ENCODE results near the gene CXCR4.

The CXCR4 gene

DNA sequence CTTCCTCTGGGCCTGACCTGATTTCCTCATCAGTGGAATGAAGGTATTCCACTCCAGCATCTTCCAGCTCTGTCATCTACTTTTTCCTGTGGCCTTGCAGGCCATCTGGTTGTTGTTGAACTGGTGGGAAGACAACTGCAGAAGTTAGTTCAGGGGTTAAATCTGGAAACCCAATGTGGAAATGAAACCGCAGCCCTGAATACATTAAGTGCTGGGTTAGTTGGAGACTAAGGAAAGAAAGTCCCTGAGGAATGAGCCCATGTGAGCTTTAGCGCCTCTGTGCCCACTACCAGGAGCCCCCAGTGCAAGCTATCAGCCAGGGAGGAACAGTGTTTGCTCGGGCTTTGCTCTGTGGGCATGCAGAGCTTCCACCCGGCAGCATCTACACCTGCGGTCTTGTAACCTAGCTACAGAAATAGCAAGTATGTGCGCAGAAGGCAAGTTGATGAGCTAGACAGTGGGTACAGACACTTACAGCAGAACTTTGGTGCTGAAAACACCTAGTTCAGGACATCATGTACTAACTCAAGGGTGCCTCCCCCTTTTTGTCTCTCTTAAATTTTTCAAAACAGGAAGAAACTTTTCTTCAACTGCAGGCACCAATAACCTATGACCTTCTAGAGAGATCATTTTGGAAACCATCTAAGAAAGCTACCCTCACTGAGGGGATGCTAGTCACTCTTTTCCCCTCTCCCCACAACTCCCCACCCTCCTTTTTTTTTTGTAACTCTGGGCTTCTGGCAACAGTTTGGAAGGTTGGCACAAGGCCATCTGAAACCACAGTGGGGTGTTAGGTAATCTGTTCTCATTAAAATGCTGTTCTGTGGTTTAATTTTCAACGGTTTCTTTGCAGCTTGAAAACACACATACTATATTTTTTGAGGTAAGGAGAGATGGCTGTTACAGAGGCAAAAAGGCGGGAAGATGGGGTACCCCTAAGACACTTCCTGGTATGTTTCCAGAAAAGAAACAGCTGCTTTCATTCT lies 18.3 kb upstream of the CXCR4 start:
- TF ChIP-seq GATA2 (IDR thresholded peaks at IDR 0.05; ENCODE audit: low read depth, low read length) (no peak), GATA3 (IDR thresholded peaks at IDR 0.05; ENCODE audit: low read depth, low read length) (no peak)

DNA sequence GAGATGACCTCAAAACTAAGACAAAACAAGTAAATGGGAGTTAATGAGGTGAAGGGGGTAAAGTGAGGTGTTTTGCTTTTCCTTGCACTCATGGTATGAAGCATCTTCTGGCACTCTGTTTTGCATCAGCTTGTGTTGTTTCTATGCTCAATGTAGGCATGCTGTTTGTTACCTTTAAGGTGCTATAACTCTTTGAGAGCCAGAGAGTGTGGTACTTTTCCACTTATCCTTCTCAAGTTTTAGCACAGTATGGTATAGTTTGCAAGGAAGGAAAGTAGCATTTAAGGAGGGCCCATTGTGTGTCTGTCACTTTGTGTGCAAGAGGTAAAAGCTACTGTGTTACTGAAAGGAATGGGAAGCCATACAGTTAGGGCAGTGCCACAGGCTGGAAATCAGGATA lies 17.5 kb upstream of the CXCR4 start:
- no peak for TF ChIP-seq GATA2 (IDR thresholded peaks at IDR 0.05; ENCODE audit: low read depth, low read length)
- no peak for TF ChIP-seq GATA3 (IDR thresholded peaks at IDR 0.05; ENCODE audit: low read depth, low read length)

DNA sequence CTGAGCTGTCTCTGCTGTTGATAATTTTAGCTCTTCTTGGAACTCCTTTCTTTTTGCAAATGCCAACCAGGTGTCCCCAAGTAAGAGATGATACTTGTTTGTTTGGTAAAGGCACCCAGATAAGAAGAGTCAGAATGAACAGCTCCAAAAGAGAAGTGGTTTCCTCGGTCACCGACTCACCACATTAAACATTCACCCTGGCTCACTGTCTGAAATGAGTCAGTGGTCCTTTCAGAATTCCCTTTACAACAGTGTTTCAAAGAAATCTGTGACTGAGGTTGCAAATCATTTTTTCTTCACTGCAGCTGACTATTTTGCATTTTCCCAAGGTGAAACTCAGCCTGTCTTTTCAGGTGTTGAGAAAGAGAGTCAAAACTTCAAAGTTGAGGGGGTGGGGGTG lies 16.2 kb upstream of the CXCR4 start:
- TF ChIP-seq GATA3 (IDR thresholded peaks at IDR 0.05; ENCODE audit: low read depth, low read length), result no peak
- no peak for TF ChIP-seq GATA2 (IDR thresholded peaks at IDR 0.05; ENCODE audit: low read depth, low read length)

DNA sequence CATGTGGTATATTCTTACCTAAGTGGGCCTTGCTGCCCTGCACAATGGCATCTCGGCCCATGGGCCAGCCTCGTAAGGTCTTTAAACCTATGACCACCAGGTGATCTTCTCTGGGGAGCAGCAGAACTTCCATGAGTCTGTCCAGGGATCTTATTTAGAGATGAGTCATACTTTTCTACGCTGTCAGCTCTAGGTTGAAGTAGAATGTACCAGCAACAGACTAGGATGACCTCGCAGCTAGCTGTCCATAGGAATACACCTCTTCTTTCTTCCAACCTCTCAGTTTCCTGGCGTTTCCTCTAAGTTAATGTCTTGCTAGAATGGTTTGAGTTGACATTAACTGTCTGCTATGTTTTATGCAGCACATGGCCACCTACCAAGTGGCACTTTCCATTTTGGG lies 15.6 kb upstream of the CXCR4 start:
- TF ChIP-seq GATA2 (IDR thresholded peaks at IDR 0.05; ENCODE audit: low read depth, low read length), result no peak
- no peak for TF ChIP-seq GATA3 (IDR thresholded peaks at IDR 0.05; ENCODE audit: low read depth, low read length)

DNA sequence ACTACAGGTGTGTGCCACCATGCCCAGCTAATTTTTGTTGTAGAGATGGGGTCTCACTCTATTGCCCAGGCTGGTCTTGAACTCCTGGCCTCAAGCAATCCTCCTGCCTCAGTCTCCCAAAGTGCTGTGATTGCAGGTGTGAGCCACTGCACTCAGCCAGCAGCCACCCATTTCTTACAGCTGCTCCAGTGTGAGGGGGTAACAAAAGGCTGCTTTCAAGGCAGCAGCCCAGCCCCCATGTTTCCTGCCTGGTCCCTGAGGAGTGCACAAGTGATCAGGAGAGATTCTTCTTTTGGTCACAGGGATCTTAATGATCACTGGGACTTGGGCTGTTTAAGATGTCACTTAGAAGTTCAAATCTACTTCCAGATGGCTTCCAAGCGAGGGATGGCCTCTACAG lies 15.2 kb upstream of the CXCR4 start:
- no peak for TF ChIP-seq GATA3 (IDR thresholded peaks at IDR 0.05; ENCODE audit: low read depth, low read length)
- no peak for TF ChIP-seq GATA2 (IDR thresholded peaks at IDR 0.05; ENCODE audit: low read depth, low read length)

DNA sequence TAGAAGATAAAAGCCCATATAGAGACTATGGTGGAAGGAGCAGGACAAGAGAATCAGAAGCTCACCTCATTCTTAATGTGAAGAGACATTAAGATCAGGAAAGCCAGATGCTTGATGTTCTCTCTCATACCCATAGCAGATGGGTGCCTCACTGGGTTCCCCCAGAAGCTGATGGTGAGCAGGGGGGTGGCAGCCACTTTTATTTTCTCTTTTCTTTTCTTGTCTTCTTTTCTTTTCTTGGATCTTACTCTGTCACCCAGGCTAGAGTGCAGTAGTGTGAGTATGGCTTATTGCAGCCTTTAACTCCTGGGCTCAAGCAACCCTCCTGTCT lies 14.8 kb upstream of the CXCR4 start:
- TF ChIP-seq GATA2 (IDR thresholded peaks at IDR 0.05; ENCODE audit: low read depth, low read length) (no peak), GATA3 (IDR thresholded peaks at IDR 0.05; ENCODE audit: low read depth, low read length) (no peak)

DNA sequence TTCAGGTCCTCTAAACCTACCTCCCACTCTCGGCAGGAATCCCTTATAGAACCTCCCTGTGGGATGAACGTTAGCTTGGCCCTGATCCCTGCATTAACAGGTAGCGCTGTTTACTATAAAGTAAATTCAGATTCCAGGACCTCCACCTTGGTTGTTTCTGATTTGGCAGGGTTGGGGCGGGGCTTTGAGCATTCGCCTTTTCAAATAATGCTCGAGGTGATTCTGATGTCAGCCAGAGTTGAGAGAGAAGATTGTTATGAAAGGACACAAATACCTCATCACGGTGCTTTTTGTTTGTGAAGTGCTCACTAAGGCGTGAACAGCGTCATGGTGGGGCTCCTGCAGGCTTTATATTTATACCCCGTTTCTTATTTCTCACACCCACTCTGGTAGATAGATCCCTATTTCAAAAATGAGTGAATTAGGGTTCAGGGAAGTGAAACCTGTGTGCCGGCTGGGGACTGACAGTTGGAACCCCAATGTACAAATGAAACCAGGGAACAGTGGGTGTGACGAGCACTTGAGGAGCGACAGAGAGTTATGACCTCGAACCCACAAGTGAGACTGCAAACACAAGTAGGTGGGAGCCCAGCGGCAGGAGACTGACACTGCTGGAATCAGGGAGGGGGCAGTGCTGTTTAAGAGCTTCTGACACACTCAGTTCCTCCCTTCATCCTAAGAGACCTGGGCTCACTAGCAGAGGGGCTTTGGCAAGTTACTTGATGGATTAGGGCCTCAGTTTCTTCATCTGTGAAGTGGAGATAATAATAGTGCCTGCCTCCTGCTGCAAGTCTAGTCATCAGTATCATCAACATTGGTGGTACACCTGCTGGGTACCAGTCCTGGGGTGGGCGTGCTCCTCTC lies 14.2 kb upstream of the CXCR4 start:
- no peak for TF ChIP-seq GATA2 (IDR thresholded peaks at IDR 0.05; ENCODE audit: low read depth, low read length)
- TF ChIP-seq GATA3 (IDR thresholded peaks at IDR 0.05; ENCODE audit: low read depth, low read length), result no peak

DNA sequence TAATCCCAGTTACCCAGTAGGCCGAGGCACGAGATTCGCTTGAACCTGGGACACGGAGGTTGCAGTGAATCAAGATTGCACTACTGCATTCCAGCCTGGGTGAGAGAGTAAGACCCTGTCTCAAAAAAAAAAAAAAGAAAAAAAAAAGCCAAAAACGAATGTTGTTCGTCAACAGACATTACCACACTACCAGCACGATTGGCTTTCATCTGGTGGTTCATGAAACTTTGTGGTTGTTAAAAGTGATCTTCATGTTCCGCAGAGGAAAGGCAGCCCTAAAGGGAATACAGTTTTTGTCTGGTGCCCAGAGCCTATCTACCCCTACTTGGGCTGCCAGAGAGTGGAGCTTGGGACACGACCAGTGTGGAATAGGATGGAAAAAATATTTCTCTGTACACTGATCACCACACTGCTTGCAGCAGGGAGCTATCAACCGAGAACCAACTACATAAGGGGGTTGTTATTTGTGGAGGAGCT lies 13.6 kb upstream of the CXCR4 start:
- TF ChIP-seq GATA3 (IDR thresholded peaks at IDR 0.05; ENCODE audit: low read depth, low read length), result no peak
- TF ChIP-seq GATA2 (IDR thresholded peaks at IDR 0.05; ENCODE audit: low read depth, low read length), result no peak

DNA sequence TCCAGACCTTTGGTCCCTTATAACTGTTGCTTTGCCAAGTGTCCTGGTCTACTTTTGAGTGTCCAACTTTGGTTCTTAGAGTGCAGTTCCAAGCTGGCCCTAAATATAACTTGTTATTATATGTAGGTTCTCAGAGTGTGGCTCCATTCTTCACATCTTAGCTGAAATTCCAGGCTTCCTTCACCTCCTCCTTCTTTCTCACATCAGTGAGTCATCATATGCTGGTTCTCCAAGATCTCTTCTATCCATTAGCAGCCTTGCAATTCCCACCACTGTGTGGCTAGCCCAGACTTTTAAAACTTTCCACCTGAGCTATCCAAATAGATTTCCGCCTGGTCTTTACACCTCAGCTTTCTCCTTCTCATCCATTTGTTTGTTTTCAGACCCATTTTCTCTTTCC lies 12.6 kb upstream of the CXCR4 start:
- TF ChIP-seq GATA2 (IDR thresholded peaks at IDR 0.05; ENCODE audit: low read depth, low read length) (no peak), GATA3 (IDR thresholded peaks at IDR 0.05; ENCODE audit: low read depth, low read length) (no peak)

DNA sequence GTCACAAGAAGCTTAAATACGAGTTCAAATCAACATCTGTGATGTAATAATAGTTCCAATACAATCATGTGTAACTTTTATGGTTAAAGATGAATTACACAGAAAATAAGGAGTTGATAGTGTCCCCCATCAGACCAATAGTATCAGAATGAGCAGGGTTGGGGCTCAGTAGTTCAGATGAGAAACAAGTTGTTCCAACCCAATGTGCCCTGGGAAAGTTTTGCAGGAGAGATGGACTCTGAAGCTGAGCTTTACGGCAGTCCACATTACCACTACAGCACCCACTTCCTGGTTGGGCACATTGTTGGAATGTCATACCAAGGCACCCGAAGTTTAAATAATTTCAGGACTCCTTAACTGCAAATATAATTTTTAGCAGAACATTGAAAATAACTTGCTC lies 12.1 kb upstream of the CXCR4 start:
- TF ChIP-seq GATA2 (IDR thresholded peaks at IDR 0.05; ENCODE audit: low read depth, low read length) (no peak), GATA3 (IDR thresholded peaks at IDR 0.05; ENCODE audit: low read depth, low read length) (no peak)

DNA sequence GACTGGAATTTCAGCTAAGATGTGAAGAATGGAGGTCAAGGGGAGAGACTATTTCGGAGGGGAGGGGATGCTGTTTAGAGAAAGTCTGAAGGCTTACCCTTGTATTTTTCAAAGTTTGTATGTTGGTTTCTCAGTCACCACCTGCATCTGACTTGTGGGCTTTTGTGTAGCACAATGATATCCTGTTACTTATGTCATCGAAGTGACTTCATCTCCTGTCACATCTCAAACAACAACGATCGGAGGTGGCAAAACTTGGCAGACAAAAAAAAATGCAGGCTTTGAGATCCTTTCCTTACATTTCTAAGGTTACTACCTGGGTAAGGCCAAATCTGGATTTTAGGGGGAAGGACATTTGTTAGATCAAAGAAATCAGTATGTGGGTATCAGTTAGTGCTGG lies 11.7 kb upstream of the CXCR4 start:
- no peak for TF ChIP-seq GATA2 (IDR thresholded peaks at IDR 0.05; ENCODE audit: low read depth, low read length)
- TF ChIP-seq GATA3 (IDR thresholded peaks at IDR 0.05; ENCODE audit: low read depth, low read length), result no peak

DNA sequence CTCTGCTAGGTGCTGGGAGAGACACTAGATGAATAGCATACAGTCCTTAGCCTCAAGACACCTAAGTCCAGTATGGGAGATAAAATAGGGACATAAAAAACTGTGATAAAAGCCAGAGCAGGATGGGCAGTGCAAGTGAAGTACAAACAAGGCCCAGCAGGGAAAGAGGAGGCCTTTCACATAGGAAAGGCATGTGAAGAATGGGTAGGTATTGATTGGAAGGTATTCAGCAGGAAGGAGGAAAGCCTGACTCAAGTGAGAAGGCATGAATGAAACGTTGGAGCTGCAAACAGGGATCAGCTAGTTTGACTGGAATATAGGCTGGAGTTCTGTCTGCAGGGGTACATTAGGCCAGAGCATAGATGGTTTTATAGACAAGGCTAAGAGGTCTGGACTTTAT lies 11.0 kb upstream of the CXCR4 start:
- no peak for TF ChIP-seq GATA2 (IDR thresholded peaks at IDR 0.05; ENCODE audit: low read depth, low read length)
- TF ChIP-seq GATA3 (IDR thresholded peaks at IDR 0.05; ENCODE audit: low read depth, low read length), result no peak

DNA sequence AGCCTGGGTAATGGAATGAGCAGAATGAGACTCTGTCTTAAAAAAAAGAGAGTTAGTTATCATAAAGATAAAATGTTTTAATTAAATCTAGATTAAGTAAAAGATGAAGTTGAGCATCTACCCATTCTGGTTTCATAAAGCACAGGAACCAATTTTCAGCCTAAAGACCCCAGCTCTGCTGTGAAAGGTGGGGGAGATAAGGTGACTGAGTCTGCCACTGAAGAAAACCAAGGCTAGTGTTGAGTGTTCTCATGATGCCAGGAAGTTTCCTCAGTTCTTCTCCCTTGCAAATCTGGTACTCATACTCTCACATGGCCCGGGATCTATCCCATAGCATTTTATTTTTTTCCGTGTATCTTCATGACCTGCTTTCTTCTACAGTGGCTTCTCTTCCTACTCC lies 10.4 kb upstream of the CXCR4 start:
- peak; percentile 47 for TF ChIP-seq GATA2 (IDR thresholded peaks at IDR 0.05; ENCODE audit: low read depth, low read length)
- no peak for TF ChIP-seq GATA3 (IDR thresholded peaks at IDR 0.05; ENCODE audit: low read depth, low read length)

DNA sequence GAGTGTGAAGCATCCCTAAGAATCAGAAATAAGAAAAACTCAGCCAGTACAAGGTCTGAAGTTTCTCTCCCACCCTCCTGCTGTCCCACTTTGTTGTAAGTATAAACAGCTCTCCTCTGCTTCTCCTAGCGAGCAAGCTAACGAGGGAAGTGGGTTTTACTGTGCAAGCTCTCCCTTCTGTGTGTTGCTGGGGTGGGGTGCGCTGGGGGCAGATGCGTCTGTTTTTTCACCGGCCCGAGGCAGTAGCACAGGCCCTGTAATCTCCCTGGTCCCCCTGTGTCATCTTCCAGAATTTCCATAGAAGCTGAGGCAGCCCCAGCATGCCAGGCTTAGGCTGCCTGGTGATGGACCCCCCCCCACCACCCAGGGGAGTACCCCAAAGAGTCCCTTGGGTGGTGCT lies 9.4 kb upstream of the CXCR4 start:
- TF ChIP-seq GATA2 (IDR thresholded peaks at IDR 0.05; ENCODE audit: low read depth, low read length), result no peak
